GM12878 (cell line): ENCODE measurements around the gene RAP1GAP2. TPM values are rescaled to one million over a fixed set of nuclear protein-coding genes. Genes with fewer than 3 reads are reported as not detected.

Experiments
- ATAC-seq: fragments of 200-7000 bp; cut with Tn5 transposase; 3 replicates; pipeline ENCODE4 v1.9.1; 2020; ENCODE audit warnings: mild to moderate bottlenecking, moderate library complexity
- BruUV-seq: library from RNA; stranded (reverse); fragments of 400-500 nt; replicated peaks from 2 replicates; lab custom pipeline; 2021; lab: Mats Ljungman, UMichigan
- CTCF ChIA-PET: fragments of 300-600 bp; sonication (Branson Sonifier 250); formaldehyde crosslinking; extraction: SDS; loops from one replicate; lab custom pipeline; 2021; ENCODE audit warnings: inconsistent platforms; lab: Yijun Ruan, JAX
- POLR2A ChIA-PET: fragments of 350-600 bp; formaldehyde crosslinking; extraction: SDS; loops from one replicate; lab custom pipeline; 2021; ENCODE audit warnings: inconsistent platforms; lab: Charles Lee
- RAD21 ChIA-PET: fragments of 300-600 bp; sonication (Branson Sonifier 250); formaldehyde crosslinking; loops from one replicate; lab custom pipeline; 2023; ENCODE audit warnings: antibody characterized with exemption; ENCODE audit not compliant: unreplicated experiment; lab: Charles Lee
- SMC1A ChIA-PET: fragments of 300-600 bp; sonication (Branson Sonifier 250); formaldehyde crosslinking; loops from one replicate; lab custom pipeline; 2023; ENCODE audit not compliant: unreplicated experiment, uncharacterized antibody; lab: Charles Lee
- DNase-seq: peaks from one replicate; pipeline ENCODE4 v3.0.0-alpha.2; 2011; ENCODE audit warnings: low read depth, low spot score
- FAIRE-seq: peaks from 3 replicates; lab custom pipeline; 2011; peaks lifted over from hg19 to GRCh38; lab: Jason Lieb, UNC
- H2AFZ ChIP-seq: 2 replicates; pipeline ENCODE4 v1.6.0; 2011; ENCODE audit warnings: low read depth, low read length, control low read depth; ENCODE audit not compliant: control insufficient read depth
- H3K27ac ChIP-seq: 2 replicates; pipeline ENCODE4 v1.5.1; 2011; ENCODE audit warnings: control low read depth; ENCODE audit not compliant: control insufficient read depth, insufficient read depth
- H3K27me3 ChIP-seq, 2 experiments: replicated peaks in 1 of 2; 2 replicates each; pipeline versions ENCODE4 v1.6.0 to v1.6.1; 2011; ENCODE audit warnings: low read length in 1 of 2; ENCODE audit not compliant: control insufficient read depth in 2 of 2, insufficient read depth in 2 of 2
- H3K36me3 ChIP-seq, 2 experiments: 2 replicates each; pipeline ENCODE4 v1.5.1; 2011; ENCODE audit warnings: low read length in 1 of 2; ENCODE audit not compliant: control insufficient read depth in 2 of 2, insufficient read depth in 2 of 2
- H3K4me1 ChIP-seq: 2 replicates; pipeline ENCODE4 v1.6.1; 2011; ENCODE audit warnings: mild to moderate bottlenecking, low read length, moderate library complexity, mixed read lengths; ENCODE audit not compliant: control insufficient read depth, insufficient read depth
- H3K4me2 ChIP-seq: 2 replicates; pipeline ENCODE4 v1.6.0; 2011; ENCODE audit warnings: control low read depth; ENCODE audit not compliant: control insufficient read depth, insufficient read depth
- H3K4me3 ChIP-seq: fragments of 200-600 bp; sonication (generic); 2 replicates; pipeline ENCODE4 v1.5.1; 2016
- H3K79me2 ChIP-seq: 2 replicates; pipeline ENCODE4 v1.6.0; 2011; ENCODE audit warnings: low read length; ENCODE audit not compliant: control insufficient read depth, insufficient read depth
- H3K9ac ChIP-seq: 2 replicates; pipeline ENCODE4 v1.8.0; 2011; ENCODE audit warnings: low read length, control low read depth, mixed read lengths; ENCODE audit not compliant: control insufficient read depth, insufficient read depth
- H3K9me3 ChIP-seq: replicated peaks from 3 replicates; pipeline ENCODE4 v1.5.1; 2011; ENCODE audit warnings: mild to moderate bottlenecking, low read length; ENCODE audit not compliant: control insufficient read depth, insufficient read depth
- H4K20me1 ChIP-seq: 2 replicates; pipeline ENCODE4 v1.6.0; 2011; ENCODE audit not compliant: control insufficient read depth, insufficient read depth
- BRCA1 ChIP-seq: IDR thresholded peaks from 2 replicates; pipeline ENCODE4 v1.6.1; 2011; ENCODE audit warnings: low read depth, low read length, improper control_type of control experiment
- CEBPZ ChIP-seq: fragments of 150-350 bp; IDR thresholded peaks from 2 replicates; pipeline ENCODE4 v1.6.1; 2016; ENCODE audit warnings: low read depth, low read length
- CREM ChIP-seq: IDR thresholded peaks from 2 replicates; pipeline ENCODE4 v1.6.1; 2014; ENCODE audit warnings: antibody characterized with exemption, low read depth
- CTCF ChIP-seq, 3 experiments: IDR thresholded peaks in 2 of 3; conservative IDR thresholded peaks in 1 of 3; 2 replicates each; pipeline ENCODE4 v1.5.1; 2011; ENCODE audit warnings: low read depth in 3 of 3, low read length in 3 of 3, mild to moderate bottlenecking in 3 of 3, control low read depth in 2 of 3, moderate library complexity in 2 of 3, inconsistent platforms in 1 of 3, mixed read lengths in 1 of 3; ENCODE audit not compliant: control insufficient read depth in 2 of 3, insufficient read depth in 1 of 3; ENCODE audit errors: extremely low read depth in 1 of 3
- HDAC6 ChIP-seq: fragments of 200-600 bp; sonication (generic); IDR thresholded peaks from one replicate; pipeline ENCODE4 v1.8.0; 2017; ENCODE audit warnings: antibody characterized with exemption; ENCODE audit not compliant: unreplicated experiment
- KAT2A ChIP-seq: conservative IDR thresholded peaks from 2 replicates; pipeline ENCODE4 v1.6.1; 2011; ENCODE audit warnings: low read depth, low read length; ENCODE audit not compliant: control insufficient read depth
- MEF2A ChIP-seq: IDR thresholded peaks from 2 replicates; pipeline ENCODE4 v1.6.1; 2011; ENCODE audit warnings: low read depth, mild to moderate bottlenecking, low read length, moderate library complexity; ENCODE audit not compliant: insufficient read depth
- NR2C2 ChIP-seq: IDR thresholded peaks from 2 replicates; pipeline ENCODE4 v1.6.1; 2011; ENCODE audit warnings: borderline replicate concordance, low read depth; ENCODE audit not compliant: control insufficient read depth, insufficient read length
- NR2F1 ChIP-seq: fragments of 450-650 bp; conservative IDR thresholded peaks from 2 replicates; pipeline ENCODE4 v1.6.1; 2017; ENCODE audit warnings: mild to moderate bottlenecking
- USF2 ChIP-seq: IDR thresholded peaks from 2 replicates; pipeline ENCODE4 v1.6.1; 2011; ENCODE audit warnings: low read depth, low read length, improper control_type of control experiment, borderline replicate concordance
- ZBTB33 ChIP-seq: fragments of 450-650 bp; IDR thresholded peaks from 2 replicates; pipeline ENCODE4 v1.6.1; 2017; ENCODE audit warnings: mild to moderate bottlenecking
- ZNF274 ChIP-seq: IDR thresholded peaks from one replicate; pipeline ENCODE4 v1.8.0; 2011; ENCODE audit not compliant: insufficient read length, insufficient read depth
- WGBS: methylation state at CpG from one replicate; pipeline ENCODE4 v1.1.6; 2016; ENCODE audit warnings: low lambda C conversion rate; ENCODE audit not compliant: insufficient replicate concordance, insufficient coverage; ENCODE audit errors: missing lambda C conversion rate; 5-methylcytosine and 5-hydroxymethylcytosine counted together
- in situ Hi-C: fragments of 300-500 bp; cut with MboI; formaldehyde crosslinking; loops from 9 replicates; pipeline ENCODE4 v1.14.3; 2018; ENCODE audit warnings: mixed read lengths
- intact Hi-C: fragments of 100-400 bp; cut with micrococcal nuclease; formaldehyde crosslinking; loops from one replicate; pipeline ENCODE4 v1.14.2; 2022; ENCODE audit not compliant: unreplicated experiment
- polyA plus RNA-seq, 11 experiments: library from polyadenylated mRNA; depleted of rRNA in 4 of 11; unstranded in 6 of 11; stranded (reverse) in 5 of 11; fragments of >200 nt; fragmentation: Nextera tagmentation in 4 of 11; fragmentation: Illumina TruSeq in 1 of 11; extraction: Ambion mirVana in 4 of 11; extraction: Trizol in 1 of 11; gene quantifications; 1 replicate in 1 of 11; 2 replicates in 10 of 11; pipeline versions ENCODE4 v1.2.1 to v1.2.3, GENCODE V29; 2011 to 2016; ENCODE audit warnings: inconsistent platforms in 2 of 11, missing spikeins in 2 of 11, low read depth in 1 of 11
- total RNA-seq, 4 experiments: library from RNA; depleted of rRNA in 3 of 4; stranded (reverse); fragments of >200 nt in 3 of 4; fragmentation: Illumina TruSeq in 1 of 4; extraction: Trizol in 1 of 4; gene quantifications; 2 replicates each; pipeline versions ENCODE4 v1.2.1 to v1.2.3, GENCODE V29; 2013 to 2021
- TF ChIP-seq, protein P1 (sequence below): IDR thresholded peaks from 2 replicates; pipeline ENCODE4 v1.6.1; 2011; ENCODE audit warnings: mild to moderate bottlenecking, low read depth, low read length, moderate library complexity; ENCODE audit not compliant: insufficient replicate concordance

RAP1GAP2 gene
- total and polyA plus RNA-seq, 10 of the 15 experiments (the other 5 are each of a cell fraction or from before 2014, with no cell fraction given): 0.03 to 0.95 (median 0.49) TPM; not detected in 2

DNA sequence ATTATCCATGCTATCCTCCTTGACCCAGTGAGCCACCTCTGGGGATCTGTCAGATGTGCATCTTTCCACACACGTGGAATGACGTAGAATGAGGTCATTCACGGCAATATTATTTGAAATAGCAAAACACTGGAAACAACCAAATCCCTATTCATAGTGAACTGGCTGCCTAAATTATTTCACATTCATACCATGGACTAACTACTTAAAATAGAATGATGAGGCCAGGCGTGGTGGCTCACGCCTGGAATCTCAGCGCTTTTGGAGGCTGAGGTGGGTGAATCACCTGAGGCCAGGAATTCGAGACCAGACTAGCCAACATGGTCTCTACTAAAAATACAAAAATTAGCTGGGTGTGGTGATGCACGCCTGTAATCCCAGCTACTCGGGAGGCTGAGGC lies 75.5 kb downstream of the RAP1GAP2 start (continued):
- TF ChIP-seq, protein P1, sequence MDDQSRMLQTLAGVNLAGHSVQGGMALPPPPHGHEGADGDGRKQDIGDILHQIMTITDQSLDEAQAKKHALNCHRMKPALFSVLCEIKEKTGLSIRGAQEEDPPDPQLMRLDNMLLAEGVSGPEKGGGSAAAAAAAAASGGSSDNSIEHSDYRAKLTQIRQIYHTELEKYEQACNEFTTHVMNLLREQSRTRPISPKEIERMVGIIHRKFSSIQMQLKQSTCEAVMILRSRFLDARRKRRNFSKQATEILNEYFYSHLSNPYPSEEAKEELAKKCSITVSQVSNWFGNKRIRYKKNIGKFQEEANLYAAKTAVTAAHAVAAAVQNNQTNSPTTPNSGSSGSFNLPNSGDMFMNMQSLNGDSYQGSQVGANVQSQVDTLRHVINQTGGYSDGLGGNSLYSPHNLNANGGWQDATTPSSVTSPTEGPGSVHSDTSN: no peak
- TF ChIP-seq MEF2A: no peak
- no peak for TF ChIP-seq CEBPZ
- no peak for TF ChIP-seq ZBTB33

GRCh38 chr17:2872282-2872681 lies 76.0 kb downstream of the RAP1GAP2 start:
- Histone ChIP-seq H3K4me3 (no peak overlapping the region), H3K27me3 (no peaks in the 10 kb centered on the region; a peak in 1 of 4 replicates), H3K4me1 (no peaks in the 10 kb centered on the region), H4K20me1 (no peaks in the 10 kb centered on the region), H3K27ac (no peak overlapping the region), H3K9ac (no peak overlapping the region), H3K4me2 (no peak overlapping the region), H3K79me2 (no peaks in the 10 kb centered on the region), H2AFZ (no peak overlapping the region), H3K36me3 (no peaks in the 10 kb centered on the region), H3K9me3 (no peaks in the 10 kb centered on the region)
- FAIRE-seq (no peak), ATAC-seq (no peak), DNase-seq (no peak)
- CTCF ChIA-PET: no interaction called here
- POLR2A ChIA-PET: no interaction called here
- BruUV-seq: no TSS peak
- intact Hi-C loops (no loop called here), in situ Hi-C loops (no loop called here)
- SMC1A ChIA-PET: no interaction called here
- WGBS: 63% methylated on average over 8 of the region's 8 CpGs
- RAD21 ChIA-PET: no interaction called here
- no peak for TF ChIP-seq CREM
- TF ChIP-seq ZNF274: no peak
- no peak for TF ChIP-seq HDAC6
- TF ChIP-seq KAT2A: no peak
- TF ChIP-seq USF2: no peak
- TF ChIP-seq BRCA1: no peak
- no peak for TF ChIP-seq NR2C2
- no peak for TF ChIP-seq NR2F1
- TF ChIP-seq CTCF (IDR thresholded peaks at IDR 0.05 in 2 of 3, conservative IDR thresholded peaks at IDR 0.05 in 1 of 3; ENCODE audit: control insufficient read depth in 2 of 3, extremely low read depth in 1 of 3, insufficient read depth in 1 of 3, low read depth in 3 of 3, low read length in 3 of 3): no peak
